SK-N-SH treated with all-trans-retinoic acid at 6 μM for 48 hours (cell line): ENCODE results near the gene SLC37A4.
A peak's percentile ranks its signal among the peaks of the same experiment; 100 is the strongest.
"Not testable (repeated sequence)": the region's sequence is repeated elsewhere in the genome, so short reads cannot be mapped to it uniquely, and the experiment has no call there.

ENCODE experiments used
- ATAC-seq: fragments of 200-7000 bp; cut with Tn5 transposase; 3 replicates; pipeline ENCODE4 v1.9.1; 2020; ENCODE audit warnings: mild to moderate bottlenecking, moderate library complexity
- ARNTL ChIP-seq: fragments of 450-650 bp; formaldehyde crosslinking; IDR thresholded peaks from 2 replicates; pipeline ENCODE4 v1.5.0; 2020; ENCODE audit warnings: low read depth, mild to moderate bottlenecking, moderate library complexity, borderline replicate concordance
- BACH2 ChIP-seq: fragments of 250-450 bp; sonication (Bioruptor Pico); IDR thresholded peaks from 2 replicates; pipeline ENCODE4 v1.9.0; 2021; ENCODE audit warnings: mild to moderate bottlenecking, borderline replicate concordance
- CSDC2 ChIP-seq: fragments of 250-450 bp; sonication (Bioruptor Pico); IDR thresholded peaks from 2 replicates; pipeline ENCODE4 v1.5.0; 2020; ENCODE audit warnings: mild to moderate bottlenecking, moderate library complexity
- ESRRG ChIP-seq: fragments of 250-450 bp; sonication (Bioruptor Pico); IDR thresholded peaks from 2 replicates; pipeline ENCODE4 v1.6.1; 2021; ENCODE audit warnings: mild to moderate bottlenecking
- ISL1 ChIP-seq: fragments of 250-450 bp; sonication (Bioruptor Pico); IDR thresholded peaks from 2 replicates; pipeline ENCODE4 v2.1.2; 2022; ENCODE audit warnings: mild to moderate bottlenecking, moderate library complexity
- OSR1 ChIP-seq: fragments of 250-450 bp; sonication (Bioruptor Pico); IDR thresholded peaks from 2 replicates; pipeline ENCODE4 v1.8.0; 2022; ENCODE audit warnings: moderate library complexity, mild to moderate bottlenecking, inconsistent platforms
- RARB ChIP-seq: fragments of 250-450 bp; sonication (Bioruptor Pico); IDR thresholded peaks from 2 replicates; pipeline ENCODE4 v1.8.0; 2021; ENCODE audit warnings: mild to moderate bottlenecking, moderate library complexity
- SNAI2 ChIP-seq: fragments of 250-450 bp; sonication (Bioruptor Pico); IDR thresholded peaks from 2 replicates; pipeline ENCODE4 v1.5.0; 2020; ENCODE audit warnings: mild to moderate bottlenecking, moderate library complexity
- TCF4 ChIP-seq: fragments of 250-450 bp; sonication (Bioruptor Pico); IDR thresholded peaks from 2 replicates; pipeline ENCODE4 v1.8.0; 2021; ENCODE audit warnings: mild to moderate bottlenecking, moderate library complexity, borderline replicate concordance
- TOX ChIP-seq: fragments of 250-450 bp; sonication (Bioruptor Pico); IDR thresholded peaks from 2 replicates; pipeline ENCODE4 v1.8.0; 2021; ENCODE audit warnings: mild to moderate bottlenecking, moderate library complexity, borderline replicate concordance
- ZC3H10 ChIP-seq: fragments of 250-450 bp; sonication (Bioruptor Pico); IDR thresholded peaks from 2 replicates; pipeline ENCODE4 v1.5.1; 2021; ENCODE audit warnings: mild to moderate bottlenecking, moderate library complexity
- ZFP3 ChIP-seq: fragments of 250-450 bp; sonication (Bioruptor Pico); IDR thresholded peaks from 2 replicates; pipeline ENCODE4 v1.5.0; 2020; ENCODE audit warnings: mild to moderate bottlenecking, moderate library complexity
- ZFP30 ChIP-seq: fragments of 450-650 bp; formaldehyde crosslinking; IDR thresholded peaks from 2 replicates; pipeline ENCODE4 v1.5.0; 2022; ENCODE audit warnings: mild to moderate bottlenecking, moderate library complexity
- ZNF565 ChIP-seq: fragments of 450-650 bp; formaldehyde crosslinking; conservative IDR thresholded peaks from 2 replicates; pipeline ENCODE4 v1.5.0; 2020; ENCODE audit warnings: low read depth, mild to moderate bottlenecking, moderate library complexity
- ZNF70 ChIP-seq: fragments of 450-650 bp; formaldehyde crosslinking; IDR thresholded peaks from 2 replicates; pipeline ENCODE4 v1.5.0; 2020; ENCODE audit warnings: mild to moderate bottlenecking, moderate library complexity
- ZNF8 ChIP-seq: fragments of 450-650 bp; formaldehyde crosslinking; IDR thresholded peaks from 2 replicates; pipeline ENCODE4 v1.5.0; 2020; ENCODE audit warnings: mild to moderate bottlenecking, moderate library complexity
- TF ChIP-seq, protein P1 (sequence below): fragments of 250-450 bp; sonication (Bioruptor Pico); IDR thresholded peaks from 2 replicates; pipeline ENCODE4 v1.5.0; 2020; ENCODE audit warnings: mild to moderate bottlenecking, moderate library complexity
- TF ChIP-seq, protein P2 (sequence below): fragments of 250-450 bp; sonication (Bioruptor Pico); IDR thresholded peaks from 2 replicates; pipeline ENCODE4 v1.8.0; 2021; ENCODE audit warnings: low read depth, mild to moderate bottlenecking, moderate library complexity, borderline replicate concordance
- TF ChIP-seq, protein P3 (sequence below): fragments of 250-450 bp; sonication (Bioruptor Pico); IDR thresholded peaks from 2 replicates; pipeline ENCODE4 v1.8.0; 2020; ENCODE audit warnings: mild to moderate bottlenecking, moderate library complexity, borderline replicate concordance
- TF ChIP-seq, protein P4 (sequence below): fragments of 250-450 bp; sonication (Bioruptor Pico); IDR thresholded peaks from 2 replicates; pipeline ENCODE4 v1.5.1; 2020; ENCODE audit warnings: low read depth, mild to moderate bottlenecking, moderate library complexity
- TF ChIP-seq, protein P5 (sequence below): fragments of 250-450 bp; sonication (Bioruptor Pico); IDR thresholded peaks from 2 replicates; pipeline ENCODE4 v1.5.1; 2021; ENCODE audit warnings: mild to moderate bottlenecking, moderate library complexity

The SLC37A4 gene

DNA sequence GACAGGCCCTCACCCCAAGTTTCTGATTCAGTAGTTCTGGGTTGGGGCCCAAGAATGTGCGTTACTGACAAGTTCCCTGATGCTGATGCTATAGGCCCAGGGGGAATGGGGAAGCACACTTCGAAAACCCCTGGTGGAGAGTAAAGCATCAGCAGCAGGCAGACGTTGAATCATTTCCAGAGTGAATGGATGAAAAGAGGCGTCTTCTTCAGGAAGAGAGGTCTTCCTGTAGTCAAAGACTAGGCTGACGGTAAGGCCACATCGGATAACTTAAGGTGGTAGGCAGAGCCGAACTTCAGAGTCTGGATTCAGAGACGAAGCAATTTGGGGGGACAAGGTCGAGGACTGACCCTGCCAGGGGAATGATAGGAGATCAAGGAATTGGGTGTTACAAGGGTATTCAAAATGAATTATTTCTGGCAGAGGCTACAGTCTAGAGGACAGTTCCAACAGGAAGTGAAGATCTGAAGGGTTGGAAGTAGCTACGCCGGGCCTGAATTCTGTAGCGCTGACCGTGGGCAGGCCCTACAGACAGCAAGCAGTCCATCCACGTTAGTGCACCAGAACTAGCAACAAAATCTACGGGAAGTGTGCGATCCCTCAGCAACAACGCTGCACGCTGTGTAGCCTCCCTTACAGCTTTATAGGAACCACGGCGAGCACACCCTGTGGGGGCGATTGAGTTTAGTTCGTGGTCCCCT lies 33.6 kb downstream of the SLC37A4 start:
- TF ChIP-seq TCF4 (CRISPR knock-in tag), result no peak
- no peak for TF ChIP-seq ZNF565 (CRISPR knock-in tag)
- TF ChIP-seq ARNTL (CRISPR knock-in tag), result no peak
- no peak for TF ChIP-seq ZFP30 (CRISPR knock-in tag)
- TF ChIP-seq, protein P1, sequence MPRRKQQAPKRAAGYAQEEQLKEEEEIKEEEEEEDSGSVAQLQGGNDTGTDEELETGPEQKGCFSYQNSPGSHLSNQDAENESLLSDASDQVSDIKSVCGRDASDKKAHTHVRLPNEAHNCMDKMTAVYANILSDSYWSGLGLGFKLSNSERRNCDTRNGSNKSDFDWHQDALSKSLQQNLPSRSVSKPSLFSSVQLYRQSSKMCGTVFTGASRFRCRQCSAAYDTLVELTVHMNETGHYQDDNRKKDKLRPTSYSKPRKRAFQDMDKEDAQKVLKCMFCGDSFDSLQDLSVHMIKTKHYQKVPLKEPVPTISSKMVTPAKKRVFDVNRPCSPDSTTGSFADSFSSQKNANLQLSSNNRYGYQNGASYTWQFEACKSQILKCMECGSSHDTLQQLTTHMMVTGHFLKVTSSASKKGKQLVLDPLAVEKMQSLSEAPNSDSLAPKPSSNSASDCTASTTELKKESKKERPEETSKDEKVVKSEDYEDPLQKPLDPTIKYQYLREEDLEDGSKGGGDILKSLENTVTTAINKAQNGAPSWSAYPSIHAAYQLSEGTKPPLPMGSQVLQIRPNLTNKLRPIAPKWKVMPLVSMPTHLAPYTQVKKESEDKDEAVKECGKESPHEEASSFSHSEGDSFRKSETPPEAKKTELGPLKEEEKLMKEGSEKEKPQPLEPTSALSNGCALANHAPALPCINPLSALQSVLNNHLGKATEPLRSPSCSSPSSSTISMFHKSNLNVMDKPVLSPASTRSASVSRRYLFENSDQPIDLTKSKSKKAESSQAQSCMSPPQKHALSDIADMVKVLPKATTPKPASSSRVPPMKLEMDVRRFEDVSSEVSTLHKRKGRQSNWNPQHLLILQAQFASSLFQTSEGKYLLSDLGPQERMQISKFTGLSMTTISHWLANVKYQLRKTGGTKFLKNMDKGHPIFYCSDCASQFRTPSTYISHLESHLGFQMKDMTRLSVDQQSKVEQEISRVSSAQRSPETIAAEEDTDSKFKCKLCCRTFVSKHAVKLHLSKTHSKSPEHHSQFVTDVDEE (CRISPR knock-in tag), result no peak
- no peak for TF ChIP-seq CSDC2 (CRISPR knock-in tag)
- no peak for TF ChIP-seq ZNF8 (CRISPR knock-in tag)
- TF ChIP-seq ESRRG (CRISPR knock-in tag), result no peak
- TF ChIP-seq ZFP3 (CRISPR knock-in tag), result no peak
- TF ChIP-seq ZC3H10 (CRISPR knock-in tag), result no peak
- TF ChIP-seq BACH2 (CRISPR knock-in tag), result no peak
- TF ChIP-seq, protein P2, sequence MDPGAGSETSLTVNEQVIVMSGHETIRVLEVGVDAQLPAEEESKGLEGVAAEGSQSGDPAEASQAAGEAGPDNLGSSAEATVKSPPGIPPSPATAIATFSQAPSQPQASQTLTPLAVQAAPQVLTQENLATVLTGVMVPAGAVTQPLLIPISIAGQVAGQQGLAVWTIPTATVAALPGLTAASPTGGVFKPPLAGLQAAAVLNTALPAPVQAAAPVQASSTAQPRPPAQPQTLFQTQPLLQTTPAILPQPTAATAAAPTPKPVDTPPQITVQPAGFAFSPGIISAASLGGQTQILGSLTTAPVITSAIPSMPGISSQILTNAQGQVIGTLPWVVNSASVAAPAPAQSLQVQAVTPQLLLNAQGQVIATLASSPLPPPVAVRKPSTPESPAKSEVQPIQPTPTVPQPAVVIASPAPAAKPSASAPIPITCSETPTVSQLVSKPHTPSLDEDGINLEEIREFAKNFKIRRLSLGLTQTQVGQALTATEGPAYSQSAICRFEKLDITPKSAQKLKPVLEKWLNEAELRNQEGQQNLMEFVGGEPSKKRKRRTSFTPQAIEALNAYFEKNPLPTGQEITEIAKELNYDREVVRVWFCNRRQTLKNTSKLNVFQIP (CRISPR knock-in tag), result no peak
- no peak for TF ChIP-seq RARB (CRISPR knock-in tag)
- TF ChIP-seq, protein P3, sequence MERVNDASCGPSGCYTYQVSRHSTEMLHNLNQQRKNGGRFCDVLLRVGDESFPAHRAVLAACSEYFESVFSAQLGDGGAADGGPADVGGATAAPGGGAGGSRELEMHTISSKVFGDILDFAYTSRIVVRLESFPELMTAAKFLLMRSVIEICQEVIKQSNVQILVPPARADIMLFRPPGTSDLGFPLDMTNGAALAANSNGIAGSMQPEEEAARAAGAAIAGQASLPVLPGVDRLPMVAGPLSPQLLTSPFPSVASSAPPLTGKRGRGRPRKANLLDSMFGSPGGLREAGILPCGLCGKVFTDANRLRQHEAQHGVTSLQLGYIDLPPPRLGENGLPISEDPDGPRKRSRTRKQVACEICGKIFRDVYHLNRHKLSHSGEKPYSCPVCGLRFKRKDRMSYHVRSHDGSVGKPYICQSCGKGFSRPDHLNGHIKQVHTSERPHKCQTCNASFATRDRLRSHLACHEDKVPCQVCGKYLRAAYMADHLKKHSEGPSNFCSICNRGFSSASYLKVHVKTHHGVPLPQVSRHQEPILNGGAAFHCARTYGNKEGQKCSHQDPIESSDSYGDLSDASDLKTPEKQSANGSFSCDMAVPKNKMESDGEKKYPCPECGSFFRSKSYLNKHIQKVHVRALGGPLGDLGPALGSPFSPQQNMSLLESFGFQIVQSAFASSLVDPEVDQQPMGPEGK (CRISPR knock-in tag), result no peak
- TF ChIP-seq ISL1 (CRISPR knock-in tag), result no peak
- no peak for TF ChIP-seq OSR1 (CRISPR knock-in tag)
- no peak for TF ChIP-seq SNAI2 (CRISPR knock-in tag)
- TF ChIP-seq, protein P4, sequence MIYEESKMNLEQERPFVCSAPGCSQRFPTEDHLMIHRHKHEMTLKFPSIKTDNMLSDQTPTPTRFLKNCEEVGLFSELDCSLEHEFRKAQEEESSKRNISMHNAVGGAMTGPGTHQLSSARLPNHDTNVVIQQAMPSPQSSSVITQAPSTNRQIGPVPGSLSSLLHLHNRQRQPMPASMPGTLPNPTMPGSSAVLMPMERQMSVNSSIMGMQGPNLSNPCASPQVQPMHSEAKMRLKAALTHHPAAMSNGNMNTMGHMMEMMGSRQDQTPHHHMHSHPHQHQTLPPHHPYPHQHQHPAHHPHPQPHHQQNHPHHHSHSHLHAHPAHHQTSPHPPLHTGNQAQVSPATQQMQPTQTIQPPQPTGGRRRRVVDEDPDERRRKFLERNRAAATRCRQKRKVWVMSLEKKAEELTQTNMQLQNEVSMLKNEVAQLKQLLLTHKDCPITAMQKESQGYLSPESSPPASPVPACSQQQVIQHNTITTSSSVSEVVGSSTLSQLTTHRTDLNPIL (CRISPR knock-in tag), result no peak
- TF ChIP-seq TOX (CRISPR knock-in tag), result no peak
- ATAC-seq, result peak; percentile 13

DNA sequence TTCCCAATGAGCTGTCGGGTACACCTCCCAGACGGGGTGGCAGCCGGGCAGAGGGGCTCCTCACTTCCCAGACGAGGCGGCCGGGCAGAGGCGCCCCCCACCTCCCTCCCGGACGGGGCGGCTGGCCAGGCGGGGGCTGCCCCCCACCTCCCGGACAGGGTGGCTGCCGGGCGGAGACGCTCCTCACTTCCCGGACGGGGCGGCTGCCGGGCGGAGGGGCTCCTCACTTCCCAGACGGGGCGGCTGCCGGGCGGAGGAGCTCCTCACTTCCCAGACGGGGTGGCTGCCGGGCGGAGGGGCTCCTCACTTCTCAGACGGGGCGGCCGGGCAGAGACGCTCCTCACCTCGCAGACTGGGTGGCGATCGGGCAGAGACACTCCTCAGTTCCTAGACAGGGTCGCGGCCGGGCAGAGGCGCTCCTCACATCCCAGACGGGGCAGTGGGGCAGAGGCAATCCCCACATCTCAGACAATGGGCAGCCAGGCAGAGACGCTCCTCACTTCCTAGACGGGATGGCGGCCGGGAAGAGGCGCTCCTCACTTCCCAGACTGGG lies 39.1 kb downstream of the SLC37A4 start:
- ATAC-seq, result not testable (repeated sequence)

DNA sequence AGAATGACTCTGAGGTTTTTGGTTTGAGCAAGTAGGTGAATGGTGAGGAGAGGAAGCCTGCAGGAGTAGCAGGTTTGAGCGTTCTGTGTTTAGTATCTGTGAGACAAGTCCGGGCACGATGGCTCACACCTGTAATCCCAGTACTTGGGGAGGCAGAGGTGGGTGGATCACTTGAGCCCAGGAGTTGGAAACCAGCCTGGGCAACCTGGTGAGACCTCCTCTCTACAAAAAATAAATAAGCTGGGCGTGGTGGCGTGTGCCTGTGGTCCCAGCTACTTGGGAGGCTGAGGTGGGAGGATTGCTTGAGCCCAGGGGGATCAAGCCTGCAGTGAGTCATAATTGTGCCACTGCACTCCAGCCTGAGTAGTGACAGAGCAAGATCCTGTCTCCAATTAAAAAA lies 42.4 kb downstream of the SLC37A4 start:
- TF ChIP-seq ZNF70 (no peak), ESRRG (CRISPR knock-in tag) (no peak), RARB (CRISPR knock-in tag) (no peak), ZFP3 (CRISPR knock-in tag) (no peak), OSR1 (CRISPR knock-in tag) (no peak), TCF4 (CRISPR knock-in tag) (no peak), ZFP30 (CRISPR knock-in tag) (no peak), CSDC2 (CRISPR knock-in tag) (no peak), TOX (CRISPR knock-in tag) (no peak), ZC3H10 (CRISPR knock-in tag) (no peak)
- TF ChIP-seq, protein P5, sequence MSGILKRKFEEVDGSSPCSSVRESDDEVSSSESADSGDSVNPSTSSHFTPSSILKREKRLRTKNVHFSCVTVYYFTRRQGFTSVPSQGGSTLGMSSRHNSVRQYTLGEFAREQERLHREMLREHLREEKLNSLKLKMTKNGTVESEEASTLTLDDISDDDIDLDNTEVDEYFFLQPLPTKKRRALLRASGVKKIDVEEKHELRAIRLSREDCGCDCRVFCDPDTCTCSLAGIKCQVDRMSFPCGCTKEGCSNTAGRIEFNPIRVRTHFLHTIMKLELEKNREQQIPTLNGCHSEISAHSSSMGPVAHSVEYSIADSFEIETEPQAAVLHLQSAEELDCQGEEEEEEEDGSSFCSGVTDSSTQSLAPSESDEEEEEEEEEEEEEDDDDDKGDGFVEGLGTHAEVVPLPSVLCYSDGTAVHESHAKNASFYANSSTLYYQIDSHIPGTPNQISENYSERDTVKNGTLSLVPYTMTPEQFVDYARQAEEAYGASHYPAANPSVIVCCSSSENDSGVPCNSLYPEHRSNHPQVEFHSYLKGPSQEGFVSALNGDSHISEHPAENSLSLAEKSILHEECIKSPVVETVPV (CRISPR knock-in tag), result no peak
- TF ChIP-seq, protein P2 (CRISPR knock-in tag), result no peak
- TF ChIP-seq, protein P3 (CRISPR knock-in tag), result no peak
- ATAC-seq, result no peak
